ENCODE measurements around the gene NOL8. TPM values are rescaled to one million over a fixed set of nuclear protein-coding genes. Genes with fewer than 3 reads are reported as not detected.

The NOL8 gene
- total RNA-seq, 1 donor from 2014 or later = 28.2 TPM

GRCh38 chr9:92263131-92263530 is 62.0 kb downstream of the NOL8 start:
- DNase-seq = no peak

GRCh38 chr9:92257327-92257726 is 67.8 kb downstream of the NOL8 start:
- DNase-seq = no peak

GRCh38 chr9:92254381-92255337 is 70.5 kb downstream of the NOL8 start:
- no peak for DNase-seq

- no peak for DNase-seq
Measured at GRCh38 chr9:92253656-92254055, 71.5 kb downstream of the NOL8 start.

- no peak for DNase-seq
Measured at GRCh38 chr9:92247981-92248380, 77.2 kb downstream of the NOL8 start.

Other genes with a start within 250 kb of the NOL8 start
- 121 and 127 TPM in 2 replicates for gene SPTLC1, start 209.9 kb downstream of the NOL8 start, total RNA-seq
- gene IARS1, start 31.7 kb downstream of the NOL8 start, total RNA-seq = 124 and 197 TPM in 2 replicates
- gene CENPP, start 603 bp upstream of the NOL8 start, total RNA-seq = 2.9 and 3.3 TPM in 2 replicates
- gene OGN, start 79.2 kb upstream of the NOL8 start, total RNA-seq = not detected in 2 replicates
- gene OMD, start 99.1 kb upstream of the NOL8 start, total RNA-seq = under 0.01 and 0.23 TPM in 2 replicates
- gene ASPN, start 157.2 kb upstream of the NOL8 start, total RNA-seq = not detected in 2 replicates
- gene ECM2, start 210.6 kb upstream of the NOL8 start, total RNA-seq = not detected in 2 replicates